Measurements from ENCODE around the gene PITX1.

- no peak for TF ChIP-seq CTCF (IDR thresholded peaks at IDR 0.05)
- no peak for TF ChIP-seq POLR2A (IDR thresholded peaks at IDR 0.05)
Measured at GRCh38 chr5:135047347-135047695, 13.3 kb upstream of the PITX1 start.

All from right lobe of liver (tissue), 4 donors.